Heart left ventricle (tissue), 13 donors: ENCODE results near the gene CHRNA5.

ENCODE experiments used
- POLR2A ChIP-seq, 2 donors: fragments of 450-650 bp; IDR thresholded peaks; one replicate each; pipeline ENCODE4 v1.6.1; 2017; ENCODE audit warnings: antibody characterized with exemption in 2 of 2, mild to moderate bottlenecking in 2 of 2, moderate library complexity in 2 of 2
- TF ChIP-seq, protein P1 (sequence below), 12 donors: fragments of 200-600 bp; sonication (generic) in 4 of 12; IDR thresholded peaks; one replicate each; pipeline versions ENCODE4 v1.5.0 to v1.8.0; 2018 to 2022; ENCODE audit warnings: antibody characterized with exemption in 12 of 12, mild to moderate bottlenecking in 5 of 12
- donor health status: ischemic (EF 13 %, LVEDD 7.1; RV severe dilation, severe dysfunction).
- donor health status: DM: no; HTN: yes; CAD: no.
- donor health status: DM: no; HTN: no; CAD: no.
- donor health status: ischemic (EF 25% LVEDD 6.9; RV normal size, moderate dysfunction).
- donor health status: ischemic (EF 25% LVEDD 5.7; RV mildly dilated, moderate dysfunction).
- donor health status: ischemic (EF 35%, LVEDD 5.7; RV mildly dilated, moderate dysfunction).
- donor health status: nonischemic (EF 11% LVEDD 7.7; RV severe dilation, severe dysfunction).
- donor health status: DM: yes; HTN: yes; CAD: no.
- donor health status: PGD.
- donor health status: ischemic (EF 29% LVEDD 5.4; RV normal size, mild dysfunction).
- donor health status: nonischemic (EF 23%, LVEDD 6.1; RV moderate dilation, normal function).

DNA sequence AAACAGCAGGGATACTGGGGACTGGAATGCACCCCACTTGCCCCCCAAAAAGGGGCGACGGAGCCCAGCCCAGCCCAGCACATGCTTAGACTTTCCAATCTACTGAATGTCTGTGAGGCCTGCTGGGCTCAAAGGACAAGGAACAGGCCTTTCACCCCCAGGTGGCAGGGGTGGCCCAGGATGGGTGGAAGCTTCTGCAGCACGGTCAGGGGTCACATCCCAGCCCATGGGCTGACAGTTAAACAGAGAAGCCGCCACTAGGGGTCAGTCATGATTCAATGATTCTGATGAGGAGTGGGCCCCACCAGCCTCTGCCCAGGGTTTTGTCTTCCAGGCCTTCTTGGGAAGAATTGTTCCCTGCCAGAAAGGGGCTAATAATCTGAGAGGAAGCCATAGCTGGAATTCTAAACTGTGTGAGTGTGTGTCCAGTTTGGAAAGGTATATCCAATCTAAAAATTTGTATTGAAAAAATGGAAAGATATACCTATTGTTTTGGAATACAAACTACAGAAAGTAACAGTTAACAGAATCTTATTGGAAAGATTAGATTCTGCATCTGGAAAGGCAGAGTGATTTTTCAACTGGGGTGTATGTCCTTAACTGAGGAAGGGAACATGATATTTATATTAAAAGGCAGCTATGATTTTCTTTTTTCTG is 73.5 kb downstream of the CHRNA5 start:
- TF ChIP-seq, protein P1, sequence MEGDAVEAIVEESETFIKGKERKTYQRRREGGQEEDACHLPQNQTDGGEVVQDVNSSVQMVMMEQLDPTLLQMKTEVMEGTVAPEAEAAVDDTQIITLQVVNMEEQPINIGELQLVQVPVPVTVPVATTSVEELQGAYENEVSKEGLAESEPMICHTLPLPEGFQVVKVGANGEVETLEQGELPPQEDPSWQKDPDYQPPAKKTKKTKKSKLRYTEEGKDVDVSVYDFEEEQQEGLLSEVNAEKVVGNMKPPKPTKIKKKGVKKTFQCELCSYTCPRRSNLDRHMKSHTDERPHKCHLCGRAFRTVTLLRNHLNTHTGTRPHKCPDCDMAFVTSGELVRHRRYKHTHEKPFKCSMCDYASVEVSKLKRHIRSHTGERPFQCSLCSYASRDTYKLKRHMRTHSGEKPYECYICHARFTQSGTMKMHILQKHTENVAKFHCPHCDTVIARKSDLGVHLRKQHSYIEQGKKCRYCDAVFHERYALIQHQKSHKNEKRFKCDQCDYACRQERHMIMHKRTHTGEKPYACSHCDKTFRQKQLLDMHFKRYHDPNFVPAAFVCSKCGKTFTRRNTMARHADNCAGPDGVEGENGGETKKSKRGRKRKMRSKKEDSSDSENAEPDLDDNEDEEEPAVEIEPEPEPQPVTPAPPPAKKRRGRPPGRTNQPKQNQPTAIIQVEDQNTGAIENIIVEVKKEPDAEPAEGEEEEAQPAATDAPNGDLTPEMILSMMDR (IDR thresholded peaks at IDR 0.05): peak; percentile 48 to 76 (median 61)
- no peak for TF ChIP-seq POLR2A (IDR thresholded peaks at IDR 0.05)
